Activated CD4-positive, alpha-beta T cell treated with anti-CD3 and anti-CD28 coated beads for 4 hours (primary cell): ENCODE data around the gene RNF212.
"Not testable (repeated sequence)": the region's sequence is repeated elsewhere in the genome, so short reads cannot be mapped to it uniquely, and the experiment has no call there.

ENCODE experiments used
- DNase-seq, 2 donors: peaks; one replicate each; pipeline ENCODE4 v3.0.0-alpha.2; 2020

Gene RNF212

DNA sequence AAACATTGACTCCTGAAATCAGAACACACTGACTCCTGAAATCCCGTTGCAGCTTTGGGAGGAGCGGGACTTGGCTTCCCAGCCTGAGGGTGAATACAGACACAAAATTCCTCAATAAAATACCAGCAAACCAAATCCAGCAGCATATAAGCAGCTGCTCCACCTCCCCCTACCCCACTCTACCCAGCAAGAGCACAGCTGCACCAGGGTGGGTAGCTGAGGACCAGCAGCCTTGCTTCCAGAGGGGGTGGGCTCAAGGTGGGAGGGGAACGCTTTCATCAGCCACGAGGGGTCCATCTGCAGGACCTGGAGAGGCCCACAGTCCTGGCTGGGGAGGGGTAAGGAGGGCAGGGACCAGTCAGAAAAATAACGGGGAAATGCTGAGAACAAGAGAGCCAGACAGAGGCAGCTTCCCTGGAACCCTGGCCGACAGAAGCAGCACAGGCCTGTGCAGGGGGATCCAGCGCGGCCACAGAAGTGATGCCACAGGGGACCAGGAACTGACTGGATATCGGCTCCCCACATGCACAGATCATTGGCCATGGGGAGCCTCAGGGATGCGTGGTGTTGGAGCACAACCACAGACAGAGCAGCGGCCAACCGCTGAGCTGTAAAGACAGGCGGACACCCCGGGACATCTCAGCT, 52.2 kb downstream of the RNF212 start:
- no peak for DNase-seq

DNA sequence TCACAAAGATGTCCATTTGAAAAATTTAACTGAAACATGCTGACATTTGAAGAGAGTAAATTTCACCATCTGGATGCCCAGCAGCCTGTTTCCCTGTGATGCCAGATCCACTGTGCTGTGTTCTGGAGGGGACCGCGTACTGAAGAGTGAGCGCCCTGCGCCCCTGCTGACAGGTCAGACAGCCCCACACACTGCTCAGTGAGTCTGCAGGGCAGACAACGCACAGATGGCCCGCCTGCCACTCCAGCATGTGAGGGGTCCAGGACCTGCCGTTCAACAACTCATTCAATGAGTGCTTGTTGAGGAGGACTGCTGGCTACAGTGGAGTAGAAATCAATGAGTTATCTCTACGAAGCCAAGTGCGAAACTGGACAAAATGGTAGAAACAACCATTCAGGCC, 52.7 kb downstream of the RNF212 start:
- no peak for DNase-seq

DNA sequence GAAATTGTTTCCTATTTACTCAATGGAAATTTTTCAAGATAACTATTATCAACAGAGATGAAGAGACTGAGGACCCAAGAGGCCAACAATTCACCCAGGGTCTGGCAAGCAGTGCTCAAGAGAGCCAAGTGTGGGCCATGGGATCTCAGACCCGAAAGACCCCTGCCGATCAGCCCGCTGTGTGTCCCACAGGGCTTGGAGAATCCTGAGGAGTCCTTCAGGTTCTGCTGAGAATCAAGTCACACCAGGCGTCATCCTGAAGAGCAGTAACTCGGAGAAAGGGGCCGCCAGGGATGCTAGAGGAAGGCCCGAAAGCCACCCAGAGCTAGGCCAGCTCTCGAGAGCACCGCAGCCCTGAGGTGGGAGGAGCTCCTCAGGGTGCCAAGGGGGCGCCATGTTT, 53.2 kb downstream of the RNF212 start:
- DNase-seq: no peak

DNA sequence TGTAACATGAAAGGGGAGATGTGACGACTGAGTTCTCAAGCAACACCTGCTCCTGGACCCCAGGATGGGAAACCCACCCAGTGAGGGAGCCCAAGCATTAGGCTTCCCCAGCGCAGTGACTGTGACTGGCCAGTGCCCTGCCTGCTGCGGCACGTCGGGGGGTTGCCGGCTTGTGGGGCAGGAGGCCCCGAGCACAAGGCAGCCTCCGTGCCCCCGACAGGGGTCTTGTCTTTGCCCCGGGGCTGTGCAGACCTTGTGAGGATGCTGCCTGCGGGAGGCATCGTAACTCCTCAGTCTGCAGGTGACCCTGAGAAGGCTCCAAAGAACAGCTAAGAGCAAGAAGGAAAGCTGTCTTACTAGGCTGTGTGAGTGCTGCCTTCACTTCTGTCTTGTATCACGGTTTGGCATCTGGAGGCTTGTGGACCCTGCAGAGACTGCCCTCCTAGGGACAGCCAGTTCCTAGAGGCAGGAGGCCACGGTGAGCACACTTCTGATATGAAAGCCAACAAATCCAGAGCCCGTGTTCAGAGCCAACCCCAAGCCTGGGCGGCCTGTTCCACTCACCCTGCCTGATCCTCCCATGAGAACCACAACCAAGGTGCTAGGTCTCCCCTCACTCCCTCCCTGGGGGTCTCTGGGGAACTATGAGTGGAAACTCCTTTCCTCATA, 54.2 kb downstream of the RNF212 start:
- no peak for DNase-seq

DNA sequence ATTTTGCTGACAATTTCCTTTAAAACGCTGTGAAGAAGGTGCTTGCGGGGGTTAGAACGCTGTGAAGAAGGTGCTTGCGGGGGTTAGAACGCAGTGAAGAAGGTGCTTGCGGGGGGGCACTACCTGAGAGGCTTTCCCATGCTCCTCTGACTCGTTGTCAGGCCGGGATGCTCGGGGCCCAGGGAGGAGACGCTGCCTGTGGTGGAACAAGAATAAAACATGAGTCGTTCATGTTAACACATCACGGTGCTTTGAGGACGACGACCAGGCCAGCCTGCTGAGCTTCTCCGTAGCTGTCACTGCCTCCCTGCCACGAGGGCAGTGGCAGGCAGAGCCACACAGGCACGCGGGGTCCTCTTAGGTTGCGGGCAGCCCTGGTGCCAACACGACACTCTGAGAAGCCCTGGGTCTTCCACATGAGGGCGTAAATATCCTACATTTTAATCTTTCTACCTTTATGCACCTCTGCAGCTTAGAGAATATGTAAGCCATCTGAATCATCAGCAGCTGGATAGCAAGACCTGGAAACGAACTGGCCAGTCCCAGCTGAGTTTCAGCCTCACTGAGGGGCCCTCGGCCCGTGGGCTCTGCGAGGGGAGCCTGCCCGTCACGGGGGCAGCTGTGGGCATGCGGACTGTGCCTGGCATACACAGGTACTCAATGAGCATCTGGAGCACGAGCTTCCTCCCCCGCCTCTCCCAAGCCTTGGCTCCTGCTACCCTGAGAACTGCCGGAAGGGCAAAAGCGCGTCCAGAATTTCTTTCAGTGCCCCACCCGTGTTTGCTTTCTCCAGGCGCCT, 55.0 kb downstream of the RNF212 start:
- no peak for DNase-seq

DNA sequence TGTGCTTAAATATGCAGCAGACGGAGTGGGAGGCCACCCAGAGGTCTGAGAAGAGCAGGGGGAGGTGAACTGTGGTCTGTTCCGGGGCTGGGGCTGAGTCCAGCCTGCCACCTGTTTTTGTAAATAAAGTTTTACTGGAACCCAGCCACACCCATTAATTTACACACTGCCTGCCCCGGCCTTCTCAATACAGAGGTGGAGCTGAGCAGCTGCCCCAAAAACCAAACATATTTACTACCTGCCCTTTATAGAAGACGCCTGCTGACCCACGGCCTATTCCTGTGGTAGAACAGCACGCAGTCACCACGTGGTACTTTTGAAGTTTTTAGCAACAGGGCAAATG, 56.0 kb downstream of the RNF212 start:
- no peak for DNase-seq

DNA sequence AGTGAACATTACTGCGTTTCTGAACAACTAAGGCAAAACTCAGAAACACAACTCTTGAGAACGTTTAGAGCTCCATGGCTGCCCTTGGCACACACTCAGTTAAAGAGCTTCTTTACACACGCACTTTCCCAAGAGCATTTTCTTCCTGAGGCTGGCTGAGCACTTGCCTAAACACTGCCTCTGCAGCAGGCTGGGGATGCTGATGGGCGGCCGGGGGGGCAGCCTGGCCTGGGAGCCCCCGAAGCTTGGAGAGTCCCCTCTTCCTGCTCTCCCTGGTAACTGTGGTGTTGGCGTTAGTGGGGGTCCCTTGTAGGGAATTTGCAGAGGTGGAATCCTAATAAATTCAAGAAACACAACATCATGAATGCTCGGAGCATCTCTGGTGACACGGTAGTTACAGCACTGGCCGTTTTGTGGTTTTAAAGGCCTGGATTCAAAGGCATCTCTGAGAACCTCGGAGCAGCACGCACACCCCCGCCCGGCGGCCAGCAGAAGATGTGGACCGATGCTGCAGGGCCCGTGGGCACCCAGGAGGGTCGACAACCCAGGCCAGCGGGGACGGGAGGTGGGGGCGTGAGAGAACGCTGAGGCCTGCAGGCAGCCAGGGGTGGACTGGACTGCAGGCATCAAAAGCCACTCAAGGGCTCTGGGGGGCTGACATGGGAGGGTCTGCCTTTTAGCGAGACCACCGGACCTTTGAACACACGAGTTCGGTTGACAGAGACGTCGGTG, 56.5 kb downstream of the RNF212 start:
- DNase-seq: no peak

DNA sequence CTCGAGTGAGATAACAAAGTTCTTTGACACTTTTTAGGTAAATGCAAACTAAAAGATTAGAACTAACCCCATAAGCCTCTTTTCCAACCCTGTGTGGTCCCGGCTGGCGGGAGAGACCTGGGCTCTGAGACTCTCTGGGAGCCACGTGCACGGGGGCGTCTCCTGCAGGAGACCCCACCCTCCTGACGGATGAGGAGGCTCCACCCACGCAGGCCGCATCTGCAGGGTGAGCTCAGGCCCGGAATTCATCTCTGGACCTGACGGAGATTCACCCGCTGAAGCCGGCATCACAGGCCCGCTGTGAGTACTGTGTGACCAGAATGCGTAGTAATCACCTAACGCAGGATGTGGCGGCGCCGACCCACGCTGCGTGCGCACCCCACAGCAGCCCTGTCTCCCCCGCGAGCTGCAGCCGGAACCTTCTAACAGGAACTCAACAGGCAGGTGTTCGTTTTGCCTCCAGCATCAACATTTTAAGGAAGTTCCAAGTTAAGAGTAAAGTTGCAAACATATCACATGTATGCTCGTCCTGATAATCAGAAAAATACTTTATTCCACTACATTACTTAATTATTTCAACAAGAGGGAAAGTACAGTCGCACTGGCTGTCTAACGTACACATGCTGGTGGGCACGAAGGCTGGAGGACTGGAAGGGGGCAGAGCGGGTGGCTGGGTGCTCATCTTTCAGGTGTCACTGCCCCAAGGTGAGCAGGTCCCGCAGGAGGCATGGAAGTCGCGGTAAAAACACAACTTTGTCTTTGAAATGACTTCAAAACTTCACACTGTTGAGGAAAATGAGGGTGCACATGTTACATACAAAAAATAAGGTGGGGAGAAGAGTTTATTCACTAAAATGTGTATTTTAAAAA, 57.4 kb downstream of the RNF212 start:
- DNase-seq: peak; percentile 72 to 79

DNA sequence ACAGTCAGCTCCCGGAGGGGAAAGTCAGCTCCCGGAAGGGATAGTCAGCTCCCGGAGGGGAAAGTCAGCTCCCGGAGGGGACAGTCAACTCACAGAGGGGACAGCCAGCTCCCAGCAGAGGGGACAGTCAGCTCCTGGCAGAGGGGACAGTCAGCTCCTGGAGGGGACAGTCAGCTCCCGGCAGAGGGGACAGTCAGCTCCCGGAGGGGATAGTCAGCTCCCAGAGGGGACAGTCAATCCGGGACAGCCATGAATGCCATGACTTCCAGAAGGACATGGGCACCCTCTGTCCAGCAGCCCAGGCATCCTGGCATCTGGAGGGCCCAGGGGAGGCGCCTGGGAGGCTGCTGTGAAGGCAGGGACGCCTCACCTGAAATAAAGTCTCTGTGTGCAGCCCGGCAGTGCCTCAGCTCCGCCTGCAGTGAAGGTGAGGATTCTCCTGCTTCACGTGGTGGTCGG, 58.1 kb downstream of the RNF212 start:
- DNase-seq: not testable (repeated sequence)

DNA sequence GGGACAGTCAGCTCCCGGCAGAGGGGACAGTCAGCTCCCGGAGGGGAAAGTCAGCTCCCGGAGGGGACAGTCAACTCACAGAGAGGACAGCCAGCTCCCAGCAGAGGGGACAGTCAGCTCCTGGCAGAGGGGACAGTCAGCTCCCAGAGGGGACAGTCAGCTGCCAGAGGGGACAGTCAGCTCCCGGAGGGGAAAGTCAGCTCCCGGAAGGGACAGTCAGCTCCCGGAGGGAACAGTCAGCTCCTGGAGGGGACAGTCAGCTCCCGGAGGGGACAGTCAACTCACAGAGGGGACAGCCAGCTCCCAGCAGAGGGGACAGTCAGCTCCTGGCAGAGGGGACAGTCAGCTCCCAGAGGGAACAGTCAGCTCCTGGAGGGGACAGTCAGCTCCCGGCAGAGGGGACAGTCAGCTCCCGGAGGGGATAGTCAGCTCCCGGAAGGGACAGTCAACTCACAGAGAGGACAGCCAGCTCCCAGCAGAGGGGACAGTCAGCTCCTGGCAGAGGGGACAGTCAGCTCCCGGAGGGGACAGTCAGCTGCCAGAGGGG, 58.6 kb downstream of the RNF212 start:
- not testable (repeated sequence) for DNase-seq

DNA sequence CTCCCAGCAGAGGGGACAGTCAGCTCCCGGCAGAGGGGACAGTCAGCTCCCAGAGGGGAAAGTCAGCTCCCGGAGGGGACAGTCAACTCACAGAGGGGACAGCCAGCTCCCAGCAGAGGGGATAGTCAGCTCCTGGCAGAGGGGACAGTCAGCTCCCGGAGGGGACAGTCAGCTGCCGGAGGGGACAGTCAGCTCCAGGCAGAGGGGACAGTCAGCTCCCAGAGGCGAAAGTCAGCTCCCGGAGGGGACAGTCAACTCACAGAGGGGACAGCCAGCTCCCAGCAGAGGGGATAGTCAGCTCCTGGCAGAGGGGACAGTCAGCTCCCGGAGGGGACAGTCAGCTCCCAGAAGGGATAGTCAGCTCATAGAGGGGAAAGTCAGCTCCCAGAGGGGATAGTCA, 59.5 kb downstream of the RNF212 start:
- DNase-seq: not testable (repeated sequence)

DNA sequence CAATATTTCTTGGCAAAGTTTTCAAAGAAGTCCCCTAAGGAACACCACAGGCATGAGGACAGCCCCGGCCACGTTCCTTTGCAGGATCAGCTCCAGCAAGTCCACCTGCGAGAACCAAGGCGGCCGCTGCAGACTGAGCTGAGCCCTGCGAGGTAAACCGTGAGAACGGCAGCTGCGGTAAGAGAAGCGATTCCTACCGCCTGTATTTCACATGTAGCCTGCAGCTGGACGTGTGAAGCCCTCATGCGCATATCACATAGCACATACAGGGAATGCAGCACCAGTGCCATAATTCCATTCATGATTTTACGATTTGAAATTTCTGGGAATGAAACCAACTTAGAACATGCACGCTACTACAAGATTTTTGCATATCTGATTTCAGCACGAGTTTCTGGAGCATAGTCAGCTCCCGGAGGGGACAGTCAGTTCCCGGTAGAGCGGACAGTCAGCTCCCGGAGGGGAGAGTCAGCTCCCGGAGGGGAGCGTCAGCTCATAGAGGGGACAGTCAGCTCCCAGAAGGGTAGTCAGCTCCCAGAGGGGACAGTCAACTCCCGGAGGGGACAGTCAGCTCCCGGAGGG, 60.2 kb downstream of the RNF212 start:
- DNase-seq: no peak

DNA sequence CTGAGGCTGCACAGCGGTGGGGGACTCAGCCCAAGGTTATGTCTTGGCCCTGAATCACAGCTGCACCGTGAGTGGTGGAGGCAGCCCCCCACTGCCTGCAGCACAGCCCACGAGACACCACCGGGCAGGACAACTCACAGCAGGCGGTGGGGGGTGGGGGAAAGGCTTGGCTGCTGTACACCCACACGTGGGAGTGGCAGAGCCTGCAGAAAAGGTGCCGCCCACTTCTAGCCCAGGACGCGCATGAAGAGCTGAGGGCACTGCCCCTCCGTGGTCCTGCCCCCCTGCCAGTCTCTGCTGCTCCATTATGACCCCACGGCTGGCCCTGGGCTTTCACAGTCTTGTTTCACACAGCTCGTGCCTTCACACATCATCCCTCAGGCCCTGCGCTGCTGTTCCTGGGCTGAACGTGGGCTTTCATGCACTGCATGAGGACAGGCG, 61.1 kb downstream of the RNF212 start:
- no peak for DNase-seq

DNA sequence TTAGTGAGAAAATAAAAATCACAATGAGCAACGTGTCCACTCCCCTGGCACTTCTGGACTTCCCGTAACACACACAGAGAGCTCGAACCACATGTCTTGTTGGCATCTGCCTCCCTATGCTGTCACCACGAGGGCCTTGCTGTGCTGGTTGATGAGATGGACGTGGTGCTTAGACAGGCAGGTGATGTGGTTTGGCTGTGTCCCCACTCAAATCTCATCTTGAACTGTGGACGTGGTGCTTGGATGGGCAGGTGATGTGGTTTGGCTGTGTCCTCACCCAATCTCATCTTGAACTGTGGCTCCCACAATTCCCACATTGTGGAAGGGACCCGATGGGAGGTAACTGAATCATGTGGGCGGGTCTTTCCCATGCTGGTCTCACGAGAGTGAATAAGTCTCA, 61.9 kb downstream of the RNF212 start:
- no peak for DNase-seq

DNA sequence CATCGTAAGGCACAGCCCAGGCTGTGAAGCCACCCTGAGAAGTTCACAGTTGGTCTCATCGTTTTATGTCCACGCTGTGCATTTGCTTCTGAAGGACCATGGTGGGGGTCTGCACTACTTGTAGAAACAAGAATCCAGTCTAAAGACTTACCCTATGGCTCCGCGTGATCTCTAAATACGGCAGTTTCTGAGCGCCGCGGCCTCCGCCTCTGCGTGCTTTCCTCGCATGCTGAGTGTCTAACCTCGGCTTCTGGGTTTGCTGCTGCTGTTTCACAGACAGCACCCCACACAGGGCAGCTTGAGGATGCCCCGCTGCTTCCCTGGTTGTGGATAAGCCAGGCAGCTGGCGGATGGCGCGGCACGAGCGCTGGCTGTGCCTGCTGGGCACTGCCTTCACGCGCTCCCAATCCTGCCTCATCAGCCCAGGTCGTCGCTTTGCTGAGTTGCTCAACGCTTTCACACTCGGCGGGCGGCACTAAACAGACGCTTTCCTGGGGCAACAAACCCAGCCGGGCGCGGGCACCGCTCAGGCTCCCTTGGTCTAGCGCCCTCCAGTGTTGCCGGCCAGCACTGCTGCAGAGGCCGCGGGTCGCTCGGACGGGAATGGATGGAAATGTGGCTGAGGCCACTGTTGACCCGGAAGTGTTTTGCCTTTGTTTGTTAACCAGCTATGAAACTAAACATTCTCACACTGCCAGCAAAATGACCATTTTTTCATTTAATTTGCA, 62.7 kb downstream of the RNF212 start:
- no peak for DNase-seq

DNA sequence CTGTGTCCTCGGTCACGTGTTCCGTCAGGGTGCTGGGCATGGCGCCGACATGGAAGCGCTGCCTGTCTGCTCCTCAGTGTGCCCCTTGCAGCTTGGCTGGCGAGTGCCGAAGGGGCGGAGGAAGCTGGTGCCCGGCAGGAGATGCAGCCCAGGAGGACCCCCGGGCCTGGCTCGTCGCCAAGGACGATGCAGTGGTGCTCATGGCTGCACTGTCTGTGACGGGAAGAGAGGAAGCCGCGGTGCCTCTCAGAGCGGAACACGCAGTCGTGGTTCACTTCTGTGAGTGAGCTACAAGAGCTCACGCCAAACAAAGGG, 63.8 kb downstream of the RNF212 start:
- DNase-seq: no peak

DNA sequence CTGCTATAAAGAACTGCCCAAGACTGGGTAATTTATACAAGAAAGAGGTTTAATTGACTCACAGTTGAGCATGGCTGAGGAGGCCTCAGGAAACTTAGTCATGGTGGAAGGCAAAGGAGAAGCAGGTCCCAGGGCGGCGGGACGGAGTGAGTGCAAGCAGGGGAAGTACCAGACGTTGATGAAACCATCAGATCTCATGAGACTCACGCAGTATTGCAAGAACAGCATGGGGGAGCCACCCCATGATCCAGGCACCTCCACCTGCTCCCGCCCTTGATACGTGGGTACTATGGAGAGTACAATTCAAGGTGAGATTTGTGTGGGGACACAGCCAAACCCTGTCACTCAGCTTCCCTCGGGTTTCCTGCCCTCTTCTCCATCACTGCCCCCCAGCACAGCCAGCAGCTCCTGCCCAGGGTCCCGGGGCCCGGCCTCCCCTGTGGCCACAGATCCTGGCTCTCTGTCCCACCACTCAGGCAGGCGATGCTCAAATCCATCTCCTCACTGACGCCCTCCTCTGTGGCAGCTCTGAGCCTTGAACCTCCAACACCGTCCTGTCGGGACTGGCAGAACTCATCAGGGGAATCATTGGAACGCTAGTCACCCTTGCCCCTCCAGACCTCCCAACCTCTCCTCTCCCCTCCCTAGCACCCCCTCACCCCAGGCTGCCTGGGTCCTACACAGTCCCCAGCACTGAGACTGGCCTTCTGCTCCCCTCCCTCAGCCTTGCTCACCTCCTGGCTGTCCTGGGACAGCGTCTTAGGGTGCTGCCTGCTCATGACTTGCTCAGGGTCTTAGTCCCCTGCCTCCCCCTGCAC, 64.4 kb downstream of the RNF212 start:
- DNase-seq: no peak

DNA sequence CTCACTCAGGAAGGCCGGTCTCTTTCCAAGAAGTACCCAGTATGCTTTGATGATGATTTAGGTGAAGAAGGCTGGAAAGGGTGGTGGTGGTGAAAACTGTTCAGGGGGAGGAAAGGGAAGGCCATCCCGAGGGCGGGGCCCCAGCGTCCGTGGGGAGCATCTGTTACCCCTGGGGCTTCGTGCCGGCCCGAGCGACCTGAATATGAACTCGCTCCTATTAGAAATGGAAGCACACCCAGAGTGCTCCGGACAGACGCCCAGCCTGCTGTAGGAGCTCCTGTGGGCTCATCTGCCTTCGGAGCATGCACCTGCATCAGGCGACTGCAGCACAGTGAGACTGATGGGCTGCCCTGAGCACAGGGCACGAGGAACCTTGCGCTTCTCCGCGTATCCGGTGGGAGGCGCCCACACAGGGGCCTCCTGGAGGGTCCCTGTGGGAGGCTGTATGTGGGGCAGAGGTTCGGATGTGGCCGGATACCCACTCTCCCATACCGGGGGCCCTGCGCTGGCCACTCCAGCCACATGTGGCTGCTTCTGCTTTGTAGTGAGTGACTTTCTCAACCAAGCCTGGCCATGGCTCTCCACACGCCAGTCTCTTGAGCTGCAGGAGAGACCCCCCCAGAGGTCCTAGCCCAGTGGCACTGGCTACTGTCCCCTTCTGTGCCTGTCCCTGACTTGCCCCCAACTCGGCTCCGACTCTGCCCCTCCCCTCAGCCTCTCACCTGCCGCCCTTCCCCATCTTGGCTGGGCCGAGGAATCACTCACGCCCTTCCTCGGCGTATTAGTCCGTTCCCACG, 65.2 kb downstream of the RNF212 start:
- DNase-seq: no peak
